Dedifferentiated amniotic fluid mesenchymal stem cell (primary cell): ENCODE measurements around the gene COX10.
"Not testable (repeated sequence)": the region's sequence is repeated elsewhere in the genome, so short reads cannot be mapped to it uniquely, and the experiment has no call there.

ENCODE experiments used
- DNase-seq: peaks from one replicate; pipeline ENCODE4 v3.0.0-alpha.2; 2016; ENCODE audit errors: extremely low spot score

Gene COX10

DNA sequence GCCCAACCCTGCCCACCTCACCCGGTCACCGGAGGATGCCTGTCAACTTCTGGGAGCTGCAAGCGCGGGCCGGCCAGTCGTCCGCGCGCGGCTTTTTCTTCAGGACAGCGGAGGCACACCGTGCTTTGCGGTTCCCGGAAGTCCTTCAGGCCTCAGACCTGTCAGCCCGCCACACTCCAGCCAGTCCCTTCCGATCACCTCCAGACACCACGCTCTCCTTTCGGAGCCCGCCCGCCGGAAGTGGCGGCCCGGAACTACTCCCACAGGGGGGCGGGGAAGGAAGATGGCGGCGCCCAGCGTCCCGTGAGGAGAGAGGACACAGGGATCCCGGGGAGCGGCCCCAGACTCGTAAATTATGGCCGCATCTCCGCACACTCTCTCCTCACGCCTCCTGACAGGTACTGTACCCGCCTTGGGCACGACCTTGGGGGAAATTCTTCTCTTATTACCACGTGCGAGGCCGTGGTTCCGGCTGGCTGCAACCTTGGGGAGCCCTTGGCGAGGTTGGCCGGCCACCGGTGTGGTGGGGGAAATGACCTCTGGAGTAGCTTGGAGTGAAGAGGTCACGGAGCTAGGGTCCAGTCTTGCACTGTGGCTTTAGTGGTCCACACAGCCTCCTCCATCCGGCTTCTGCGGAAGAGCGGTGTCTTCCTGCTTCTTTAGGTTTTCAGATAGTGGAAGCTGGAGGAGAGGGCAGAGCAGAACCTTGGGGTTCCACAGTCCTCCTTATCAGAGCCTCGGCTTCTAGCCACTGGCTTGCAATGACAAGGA lies at the start of gene COX10:
Gene COX10 (plus strand): TSS at position 254 of the 771 bp plus-strand sequence. CDS start 102 bp downstream, at position 356.
- DNase-seq, result peak; percentile 77

DNA sequence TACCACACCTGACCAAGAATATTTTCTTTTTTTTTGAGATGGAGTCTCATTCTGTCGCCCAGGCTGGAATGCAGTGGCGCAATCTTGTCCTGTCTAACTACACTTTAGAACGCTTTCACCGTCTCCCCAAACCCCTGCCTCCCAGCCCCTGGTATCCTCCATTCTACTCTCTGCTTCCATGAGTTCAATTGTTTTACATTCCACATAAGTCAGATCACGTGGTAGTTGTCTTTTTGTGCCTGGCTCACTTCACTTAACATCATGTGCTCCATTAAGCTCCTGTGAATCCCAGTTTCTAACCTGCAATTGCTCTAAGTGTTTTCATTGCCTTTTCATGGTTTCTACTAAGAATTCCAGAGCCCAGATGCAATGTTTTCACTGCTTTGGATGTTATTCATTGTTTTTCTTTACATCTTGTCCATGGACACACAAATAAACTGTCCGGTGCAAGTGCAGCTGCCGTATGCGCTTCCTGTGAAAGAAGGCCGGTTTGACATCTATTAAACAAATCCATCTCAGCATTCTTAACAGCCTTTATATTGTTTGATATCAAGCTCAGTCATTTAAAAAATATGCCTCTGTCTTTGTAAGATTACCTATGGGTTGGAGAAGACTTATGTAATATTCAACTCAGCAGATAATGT lies 47.5 kb upstream of the COX10 start:
- DNase-seq, result not testable (repeated sequence)

DNA sequence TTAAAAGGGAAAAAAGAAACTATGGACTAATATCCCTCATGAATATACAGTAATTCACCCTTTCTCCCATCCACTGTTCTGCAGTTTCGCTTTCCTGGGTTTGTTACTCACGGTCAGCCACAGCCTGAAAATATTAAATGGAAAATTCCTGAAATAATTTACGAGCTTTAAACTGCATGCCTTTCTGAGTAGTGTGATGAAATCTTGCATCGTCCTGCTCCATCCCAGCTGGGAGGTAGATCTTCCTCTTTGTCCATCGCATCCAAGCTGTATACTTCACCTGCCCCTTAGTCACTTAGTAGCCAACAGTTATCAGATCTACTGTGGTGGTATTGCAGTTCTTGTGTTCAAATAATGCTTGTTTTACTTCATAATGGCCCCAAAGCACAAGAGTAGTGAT lies 39.5 kb upstream of the COX10 start:
- DNase-seq, result not testable (repeated sequence)

DNA sequence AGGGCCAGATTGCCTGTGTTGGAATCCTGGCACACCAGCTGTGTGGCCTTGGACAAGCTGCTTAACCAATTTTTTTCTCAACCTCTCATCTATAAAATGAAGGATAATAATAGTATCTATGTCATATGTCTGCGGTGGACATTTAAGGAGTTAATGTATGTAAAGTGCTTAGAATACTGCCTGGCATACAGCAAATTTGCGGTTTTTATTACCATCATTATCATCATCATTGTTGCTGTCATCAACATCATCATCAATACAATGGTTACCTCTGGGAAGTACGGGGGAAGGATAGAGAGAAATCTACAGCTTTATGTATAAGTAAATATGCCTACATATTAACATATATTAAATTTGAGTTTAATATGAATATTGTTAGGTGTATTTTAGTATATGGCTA lies 37.1 kb upstream of the COX10 start:
- DNase-seq, result no peak

DNA sequence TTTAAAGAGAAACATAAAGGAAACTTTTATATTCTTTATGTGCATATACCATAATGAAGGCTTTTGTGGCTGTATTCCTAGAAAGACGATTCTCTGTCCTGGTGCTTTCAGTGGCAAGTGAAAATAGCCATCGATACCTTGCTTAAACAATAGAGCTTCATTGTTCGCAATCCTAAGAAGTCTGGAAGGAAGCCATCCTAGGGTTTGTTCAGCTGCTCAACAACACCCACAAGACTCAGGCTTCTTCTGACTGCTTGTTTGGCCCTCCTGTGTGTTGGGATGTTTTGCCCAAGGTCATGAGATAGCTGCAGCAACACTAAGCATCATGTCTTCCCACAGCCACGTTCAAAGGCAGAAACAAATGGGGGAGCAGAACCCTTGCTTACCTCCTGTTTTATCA lies 36.1 kb upstream of the COX10 start:
- no peak for DNase-seq

DNA sequence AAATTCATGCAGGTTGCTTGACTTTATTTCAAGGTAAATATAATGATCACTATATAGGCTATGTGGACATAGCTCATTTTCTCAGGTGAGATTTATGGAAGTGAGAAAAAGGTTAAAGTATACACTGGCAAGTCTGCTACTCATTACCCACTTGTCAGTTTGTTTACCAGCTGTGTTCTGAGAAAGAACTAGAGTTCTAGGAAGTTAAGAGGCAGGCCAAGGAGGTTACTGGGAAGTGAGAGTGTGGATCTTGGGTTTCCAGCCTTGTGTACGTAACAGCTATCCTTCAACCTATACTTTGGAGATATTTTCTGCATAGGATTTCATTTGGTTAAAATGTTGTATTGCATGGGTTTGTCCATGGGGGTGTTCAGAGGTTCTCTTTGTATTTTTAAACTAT lies 31.9 kb upstream of the COX10 start:
- no peak for DNase-seq

DNA sequence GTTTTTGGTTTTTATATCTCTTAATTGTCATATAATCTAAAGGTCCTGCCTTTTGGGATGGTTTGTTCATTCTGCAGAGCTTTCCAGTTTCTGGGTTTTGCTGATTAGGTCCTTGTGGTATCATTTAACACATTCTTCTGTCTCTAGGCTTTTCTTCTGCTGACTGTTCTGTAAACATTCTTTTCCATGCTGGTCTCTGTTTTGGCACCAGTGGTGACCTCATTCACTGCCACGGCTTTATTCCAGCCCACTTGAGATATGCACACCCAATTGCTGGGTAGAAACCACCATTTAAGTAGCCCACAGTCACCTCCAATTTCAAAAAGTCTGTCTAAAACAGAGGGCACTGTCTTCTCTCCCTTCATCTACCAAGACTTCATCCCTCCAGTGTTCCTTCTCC lies 31.1 kb upstream of the COX10 start:
- peak; percentile 69 for DNase-seq

DNA sequence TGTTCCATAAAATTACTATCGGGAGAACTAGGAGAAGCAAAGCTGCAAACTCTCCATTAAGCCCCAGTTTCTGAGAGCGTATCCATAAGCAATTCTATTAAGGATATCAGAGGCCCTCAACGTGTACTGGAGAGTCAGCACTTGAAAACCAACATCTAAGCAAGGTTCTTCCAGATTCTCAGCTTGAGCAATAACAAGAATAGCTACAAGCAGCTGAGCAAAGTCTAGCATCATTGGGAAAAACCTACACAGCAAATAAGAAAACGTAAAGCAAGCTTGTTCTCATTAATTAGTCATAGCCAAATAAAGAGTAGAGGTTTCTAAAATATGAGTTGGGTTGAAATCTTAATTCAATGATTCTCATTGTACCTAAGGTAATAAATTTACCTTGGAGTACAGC lies 26.9 kb upstream of the COX10 start:
- DNase-seq, result no peak

DNA sequence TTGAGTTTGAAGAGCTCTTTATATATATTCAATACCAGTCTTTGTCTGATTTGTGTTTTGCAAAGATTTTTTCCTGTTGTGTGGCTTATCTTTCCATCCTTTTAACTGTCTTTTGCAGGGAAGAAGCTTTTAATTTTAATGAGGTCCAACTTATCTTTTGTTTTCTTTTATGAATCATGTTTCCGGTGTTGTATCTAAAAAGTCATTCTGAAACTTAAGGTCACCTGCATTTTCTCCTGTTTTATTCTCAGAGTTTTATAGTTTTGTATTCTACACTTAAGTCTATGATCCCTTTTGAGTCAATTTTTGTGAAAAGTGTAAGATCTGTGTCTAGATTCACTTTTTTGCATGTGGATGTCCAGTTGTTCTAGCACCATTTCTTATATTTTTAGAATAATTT lies 24.6 kb upstream of the COX10 start:
- DNase-seq, result no peak

DNA sequence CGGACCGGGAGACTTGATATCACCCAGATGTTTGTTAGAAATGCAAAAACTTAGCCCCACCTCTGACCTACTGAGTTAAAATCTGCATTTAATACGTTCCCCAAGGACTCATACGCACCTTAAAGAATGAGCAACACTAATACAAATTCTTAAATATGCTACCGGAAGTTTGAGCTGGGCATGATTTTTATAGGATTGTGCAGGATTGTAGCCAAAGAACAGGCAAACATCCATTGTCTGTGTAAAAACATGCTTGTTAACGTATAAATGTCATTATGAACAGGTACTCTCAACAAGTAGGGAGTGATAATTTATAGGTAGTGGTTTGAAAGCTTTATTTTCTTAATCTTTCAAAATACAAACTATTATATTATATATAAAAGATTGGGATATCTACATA lies 22.3 kb upstream of the COX10 start:
- DNase-seq, result no peak

DNA sequence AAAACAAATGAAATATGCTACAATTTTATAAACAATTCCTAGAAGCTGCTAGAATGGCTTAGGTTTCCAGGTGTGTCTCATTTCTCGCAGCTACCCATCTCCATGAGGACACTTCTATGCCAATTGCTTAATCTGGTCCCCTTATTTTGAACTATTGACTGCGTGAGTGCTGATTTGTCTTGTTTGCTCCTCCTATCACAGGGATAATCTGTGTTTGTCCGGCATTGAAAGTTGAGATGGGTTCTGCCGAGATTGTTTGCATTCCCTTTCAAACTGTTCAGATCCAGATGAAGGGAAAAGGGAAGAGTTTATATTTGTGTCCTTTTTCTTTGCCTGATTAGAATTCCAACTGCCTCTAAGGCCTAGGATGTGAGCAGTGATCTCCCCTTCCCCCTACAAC lies 21.7 kb upstream of the COX10 start:
- no peak for DNase-seq

DNA sequence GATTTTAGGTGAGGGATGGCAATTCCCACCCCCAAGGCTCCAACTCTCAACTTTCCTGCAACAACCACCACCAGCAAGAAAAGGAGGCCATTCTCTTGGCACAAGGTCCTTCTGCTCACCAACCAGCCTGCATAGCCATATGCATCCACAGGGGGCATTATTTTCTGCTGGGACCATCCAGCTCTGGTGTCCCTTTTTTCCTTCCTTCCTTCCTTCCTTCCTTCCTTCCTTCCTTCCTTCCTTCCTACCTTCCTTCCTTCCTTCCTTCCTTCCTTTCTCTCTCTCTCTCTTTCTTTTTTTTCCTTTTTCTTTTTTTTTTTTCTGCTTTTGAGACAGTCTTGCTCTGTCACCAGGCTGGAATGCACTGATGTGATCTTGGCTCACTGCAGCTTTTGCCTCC lies 21.1 kb upstream of the COX10 start:
- DNase-seq, result no peak

DNA sequence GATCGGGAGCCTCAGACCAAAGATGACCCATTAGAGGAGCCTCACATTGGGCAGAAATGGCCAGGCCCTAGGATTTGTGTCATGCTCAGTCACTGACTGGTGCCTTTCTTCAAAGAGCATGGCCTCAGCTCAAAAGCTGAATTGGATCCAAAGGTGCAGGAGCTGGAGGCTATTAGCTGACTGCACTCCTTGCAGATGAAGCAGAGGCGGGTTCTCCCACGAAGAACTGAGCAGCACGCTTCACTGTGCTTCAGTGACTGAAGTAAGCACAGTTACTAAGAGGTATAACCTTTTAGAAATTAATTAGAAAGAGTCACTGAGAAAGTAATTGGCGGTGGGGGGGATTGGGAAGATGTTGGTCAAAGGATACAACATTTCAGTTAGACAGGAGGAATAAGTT lies 18.7 kb upstream of the COX10 start:
- no peak for DNase-seq

DNA sequence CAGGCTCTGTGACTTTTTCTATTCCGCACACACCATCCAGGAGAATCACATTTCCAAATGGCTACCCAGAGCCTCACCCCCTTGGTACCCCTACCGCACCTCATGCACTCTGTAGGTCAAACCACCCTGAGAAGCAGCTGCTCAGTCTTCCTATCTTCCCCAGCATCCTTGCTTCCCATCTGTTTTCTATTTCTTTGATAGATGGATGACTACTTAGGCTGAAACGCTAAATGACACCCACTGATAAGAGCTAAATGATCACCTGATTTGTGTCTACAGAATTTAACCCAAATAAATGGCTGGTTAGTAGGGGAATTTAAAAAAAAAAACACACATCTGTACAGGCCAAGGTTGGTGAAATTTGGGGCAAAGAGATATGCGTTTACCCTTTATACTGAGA lies 17.6 kb upstream of the COX10 start:
- no peak for DNase-seq

DNA sequence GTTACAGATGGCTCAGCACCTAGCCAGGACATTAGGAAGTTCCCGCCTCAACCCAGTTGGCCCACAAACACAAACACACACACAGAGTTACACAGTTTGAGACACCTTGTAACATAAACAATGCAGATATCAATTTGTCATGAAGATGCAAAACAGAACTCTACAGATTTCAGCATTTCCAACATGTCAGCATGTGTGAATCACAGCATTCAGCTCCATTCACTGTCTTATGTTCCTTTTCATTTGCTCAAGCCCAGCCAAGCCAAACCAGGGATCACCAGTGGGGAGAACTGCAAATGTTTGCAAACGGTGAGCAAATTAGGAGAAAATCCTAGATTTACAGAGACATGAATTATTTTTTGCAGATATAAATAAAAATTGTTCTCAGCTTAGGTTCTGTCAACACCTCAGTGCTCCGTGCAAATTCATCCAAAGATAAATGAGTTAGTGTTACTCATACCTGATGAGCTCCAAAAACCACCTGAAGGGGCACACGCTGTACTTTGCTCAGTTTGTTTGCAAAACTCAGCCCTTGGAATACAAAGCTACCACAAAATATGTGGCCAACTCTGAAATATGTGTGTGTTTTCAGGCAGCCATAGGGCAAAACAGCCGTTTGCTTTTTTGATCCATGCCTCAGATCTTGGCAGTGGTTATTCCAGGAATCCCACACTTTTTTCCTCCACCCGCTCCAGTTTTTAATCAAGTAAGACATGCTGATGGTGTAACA lies 16.3 kb upstream of the COX10 start:
- no peak for DNase-seq

DNA sequence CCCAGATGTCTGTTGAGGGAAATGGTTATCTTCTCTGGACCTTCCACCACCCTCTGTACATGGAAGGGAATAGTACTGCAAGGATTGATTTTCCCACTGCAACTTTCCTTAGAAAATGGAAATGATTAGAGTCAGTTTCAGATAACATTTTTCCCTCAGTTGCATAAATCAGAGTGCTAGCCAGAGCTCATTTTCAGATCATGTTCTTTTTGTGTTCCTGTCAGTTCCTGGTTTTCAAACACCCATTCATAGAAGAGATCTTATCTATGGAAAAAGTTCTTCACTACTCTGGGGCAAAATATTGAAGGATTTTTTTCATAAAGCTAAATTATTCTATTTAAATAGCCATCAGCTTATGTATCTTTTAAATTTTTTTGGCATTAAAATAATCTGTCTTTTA lies 11.7 kb upstream of the COX10 start:
- peak; percentile 23 for DNase-seq

DNA sequence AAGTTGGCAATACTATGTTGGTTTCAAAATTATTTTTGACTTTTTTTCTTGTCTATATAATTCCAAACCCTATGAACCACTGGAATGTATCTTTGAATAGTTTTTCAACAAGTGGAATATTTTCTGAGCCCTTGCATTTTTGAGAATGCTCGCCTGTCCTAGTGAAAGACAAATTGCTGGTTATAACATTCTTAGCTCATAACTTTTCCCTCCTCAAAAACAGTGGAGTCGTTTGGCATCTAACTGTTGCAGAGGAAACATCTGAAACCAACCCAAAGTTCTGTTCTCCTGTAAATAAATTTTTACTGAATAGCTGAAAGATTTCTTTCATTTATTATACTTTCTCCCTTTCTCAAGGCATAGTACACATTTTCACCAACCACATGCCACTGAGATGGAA lies 11.3 kb upstream of the COX10 start:
- peak; percentile 15 for DNase-seq

DNA sequence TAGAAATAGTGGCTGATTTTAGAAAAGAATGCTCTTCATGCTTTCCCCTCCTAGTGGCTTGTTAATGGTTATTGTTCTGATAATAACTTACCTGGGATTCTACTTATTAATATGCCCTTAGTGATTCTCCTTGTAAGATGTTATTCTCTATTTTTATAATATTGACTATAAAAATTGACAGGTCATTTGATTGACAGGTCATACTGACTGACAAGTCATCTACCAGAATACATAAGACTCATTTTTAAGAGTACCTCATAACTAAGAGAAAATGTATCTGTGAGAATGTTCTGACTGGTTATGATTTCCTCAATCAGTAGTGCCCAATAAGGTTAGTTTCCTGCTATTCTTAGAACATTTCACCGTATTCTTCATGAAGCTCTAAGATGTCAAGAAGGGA lies 8.6 kb upstream of the COX10 start:
- DNase-seq, result no peak

DNA sequence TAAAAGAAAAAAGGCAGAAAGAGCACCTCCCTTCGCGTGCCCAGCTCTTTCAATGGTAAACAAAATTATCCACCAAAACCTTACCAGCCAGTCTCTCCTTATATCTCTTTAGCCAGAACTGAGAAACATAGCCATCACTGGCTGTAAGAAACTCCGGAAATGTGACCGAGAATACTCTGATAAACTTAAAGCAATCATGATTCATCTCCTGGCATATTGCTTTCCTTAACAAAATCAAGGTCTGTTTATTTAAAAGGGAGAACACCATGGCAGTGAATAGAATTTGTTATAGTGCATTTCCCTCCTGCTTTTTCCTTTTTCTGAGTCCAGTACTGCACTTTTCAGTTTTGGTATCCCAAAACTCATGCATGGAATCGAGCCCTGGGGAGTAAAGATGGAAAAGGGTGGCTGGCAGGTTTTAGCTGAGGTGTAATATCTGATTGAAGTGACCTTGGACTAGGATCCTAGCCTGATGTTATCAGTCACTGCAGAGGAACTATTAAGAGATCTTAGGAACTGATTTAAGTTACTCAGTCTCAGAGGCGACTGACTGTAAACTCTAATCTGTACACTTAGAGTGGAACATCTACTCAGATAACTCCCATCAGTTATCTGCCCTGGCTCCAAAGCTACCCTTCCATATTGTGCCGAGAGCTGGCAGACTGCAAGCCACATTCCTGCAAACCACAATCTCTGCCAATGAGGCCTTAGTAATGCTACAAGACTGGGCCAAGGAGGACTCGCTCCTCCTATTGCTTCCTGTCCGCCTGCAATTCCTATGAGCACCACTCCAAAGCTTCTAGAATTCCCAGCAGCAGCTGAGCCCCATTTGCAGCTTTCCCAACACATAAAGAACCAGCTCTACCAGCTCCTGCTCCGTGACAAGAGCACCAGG lies 7.4 kb upstream of the COX10 start:
- peak; percentile 67 for DNase-seq

DNA sequence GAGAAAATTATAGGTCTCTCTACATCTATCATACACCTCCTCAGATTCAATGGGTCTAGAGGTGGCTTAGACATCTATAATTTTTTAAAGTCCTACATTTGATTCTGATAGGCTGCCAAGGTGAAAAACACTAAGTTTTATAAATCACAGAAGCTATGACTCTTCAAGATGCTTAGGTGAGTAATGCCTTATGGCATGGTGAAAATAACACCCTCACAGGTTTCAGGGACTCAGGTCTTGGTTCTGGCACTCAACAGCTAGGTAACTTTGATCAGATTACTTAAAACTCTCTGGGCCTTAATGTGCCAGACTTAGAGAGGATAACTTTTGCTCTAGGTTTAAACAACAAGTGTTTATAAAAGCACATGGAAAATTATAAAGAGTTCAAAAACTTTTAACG lies 2.0 kb upstream of the COX10 start:
- DNase-seq, result no peak

DNA sequence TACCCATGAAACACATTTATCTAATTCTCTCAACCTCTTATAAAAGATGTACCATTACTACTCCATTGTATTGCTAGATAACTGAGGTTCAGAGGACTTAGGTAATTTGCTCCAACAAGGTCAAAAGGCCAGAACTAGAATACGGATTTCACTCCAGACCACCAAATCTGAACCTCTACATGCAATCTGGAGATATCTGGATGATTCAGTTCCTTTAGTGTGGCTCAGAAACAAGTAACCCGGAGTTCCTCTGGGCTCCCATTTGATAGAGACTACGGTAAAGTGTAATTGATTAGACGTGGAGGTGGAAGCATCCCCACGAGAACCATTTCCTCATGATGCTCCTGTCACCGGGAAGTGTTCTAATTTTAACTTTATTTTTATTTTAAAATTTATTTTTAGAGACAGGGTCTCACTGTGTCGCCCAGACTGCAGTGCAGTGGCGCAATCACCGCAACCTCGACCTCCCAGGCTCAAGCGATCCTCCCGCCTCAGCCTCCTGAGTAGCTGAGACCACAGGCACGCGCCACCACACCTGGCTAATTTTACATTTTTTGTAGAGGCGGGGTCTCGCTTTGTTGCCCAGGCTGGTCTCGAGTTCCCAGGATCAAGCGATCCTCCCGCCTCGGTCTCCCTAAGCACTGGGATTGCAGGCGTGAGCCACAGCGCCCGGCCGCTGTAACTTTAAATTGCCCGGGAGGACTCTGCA lies 608 bp upstream of the COX10 start:
- no peak for DNase-seq
